ENCODE data around the gene TANC1. TPM values are rescaled to one million over a fixed set of nuclear protein-coding genes. Genes with fewer than 3 reads are reported as not detected.

The TANC1 gene
- polyA plus RNA-seq, 1 donor (not counting 4 experiments of a cell fraction or from before 2014, with no cell fraction given), result 33.5 TPM

- Histone ChIP-seq H3K4me3 (ENCODE audit: control insufficient read depth in 2 of 3, extremely low read depth in 1 of 3, insufficient read depth in 2 of 3, low read depth in 1 of 3, low read length in 3 of 3) (peak overlapping the region; percentile 79 to 97 (median 95)), H3K9me3 (ENCODE audit: control insufficient read depth, low read depth, low read length) (no peaks in the 10 kb centered on the region), H3K4me2 (ENCODE audit: control insufficient read depth, extremely low read depth, insufficient read depth, low read depth, low read length) (peak overlapping the region; percentile 88), H4K20me1 (ENCODE audit: control insufficient read depth, extremely low read depth, insufficient read depth, low read length) (peaks cover 22% of the 10 kb centered on the region), H3K27me3 (ENCODE audit: control insufficient read depth, extremely low read depth, insufficient read depth, low read length) (no peaks in the 10 kb centered on the region), H3K79me2 (ENCODE audit: control insufficient read depth, insufficient read depth, low read length) (peaks cover 66% of the 10 kb centered on the region), H3K9me1 (ENCODE audit: control insufficient read depth, extremely low read depth, insufficient read depth, low read length) (no peaks in the 10 kb centered on the region), H3K9ac (ENCODE audit: control insufficient read depth, extremely low read depth, insufficient read depth, low read length) (peak overlapping the region; percentile 91), H3K36me3 (ENCODE audit: control insufficient read depth in 2 of 2, extremely low read depth in 1 of 2, insufficient read depth in 2 of 2, low read length in 2 of 2) (peaks cover 0 to 2% of the 10 kb centered on the region in 2 experiments), H2AFZ (ENCODE audit: control insufficient read depth, low read length) (peak overlapping the region; percentile 79), H3K27ac (ENCODE audit: control insufficient read depth, insufficient read depth, low read length) (peak overlapping the region; percentile 87), H3K4me1 (ENCODE audit: control insufficient read depth, extremely low read depth, insufficient read depth, low read length) (peaks cover 50% of the 10 kb centered on the region)
- DNase-seq (ENCODE audit: low read depth, low spot score) (no peak), FAIRE-seq (peak; percentile 72)
- dilution Hi-C loops (cut with MboI; ENCODE audit: extremely low pct_ligation_motif_present, low sequenced_read_pairs), result no loop called here
- TF ChIP-seq EZH2 (IDR thresholded peaks at IDR 0.05; ENCODE audit: low read length) (no peak), CTCF (optimal IDR thresholded peaks at IDR 0.05 in 1 of 3, IDR thresholded peaks at IDR 0.05 in 1 of 3, conservative IDR thresholded peaks at IDR 0.05 in 1 of 3; ENCODE audit: extremely low read depth in 1 of 3, insufficient read depth in 2 of 3, low read length in 3 of 3) (no peak)
These were observed 1.9 kb downstream of the TANC1 start for GRCh38 chr2:158970241-158970751.

GRCh38 chr2:158973116-158973956 lies 4.9 kb downstream of the TANC1 start:
- H3K4me3 ChIP-seq (ENCODE audit: control insufficient read depth in 2 of 3, extremely low read depth in 1 of 3, insufficient read depth in 2 of 3, low read depth in 1 of 3, low read length in 3 of 3), result peak overlapping the region in 2 of 3 experiments; percentile 27 to 44
- DNase-seq (ENCODE audit: low read depth, low spot score) (peak; percentile 85), FAIRE-seq (peak; percentile 99)
- H3K9me1 ChIP-seq (ENCODE audit: control insufficient read depth, extremely low read depth, insufficient read depth, low read length), result no peaks in the 10 kb centered on the region
- H3K27me3 ChIP-seq (ENCODE audit: control insufficient read depth, extremely low read depth, insufficient read depth, low read length), result no peaks in the 10 kb centered on the region
- peaks cover 52% of the 10 kb centered on the region for H3K4me1 ChIP-seq (ENCODE audit: control insufficient read depth, extremely low read depth, insufficient read depth, low read length)
- dilution Hi-C loops (cut with MboI; ENCODE audit: extremely low pct_ligation_motif_present, low sequenced_read_pairs), result no loop called here
- H3K27ac ChIP-seq (ENCODE audit: control insufficient read depth, insufficient read depth, low read length), result peak overlapping the region; percentile 76
- H3K9ac ChIP-seq (ENCODE audit: control insufficient read depth, extremely low read depth, insufficient read depth, low read length), result peak overlapping the region; percentile 57
- peak overlapping the region; percentile 80 for H3K4me2 ChIP-seq (ENCODE audit: control insufficient read depth, extremely low read depth, insufficient read depth, low read depth, low read length)
- H4K20me1 ChIP-seq (ENCODE audit: control insufficient read depth, extremely low read depth, insufficient read depth, low read length), result peaks cover 24% of the 10 kb centered on the region
- peaks cover 0 to 2% of the 10 kb centered on the region in 2 experiments for H3K36me3 ChIP-seq (ENCODE audit: control insufficient read depth in 2 of 2, extremely low read depth in 1 of 2, insufficient read depth in 2 of 2, low read length in 2 of 2)
- no peaks in the 10 kb centered on the region for H3K9me3 ChIP-seq (ENCODE audit: control insufficient read depth, low read depth, low read length)
- TF ChIP-seq CTCF (optimal IDR thresholded peaks at IDR 0.05 in 1 of 3, IDR thresholded peaks at IDR 0.05 in 1 of 3, conservative IDR thresholded peaks at IDR 0.05 in 1 of 3; ENCODE audit: extremely low read depth in 1 of 3, insufficient read depth in 2 of 3, low read length in 3 of 3) (no peak), EZH2 (IDR thresholded peaks at IDR 0.05; ENCODE audit: low read length) (no peak)
- peaks cover 96% of the 10 kb centered on the region for H3K79me2 ChIP-seq (ENCODE audit: control insufficient read depth, insufficient read depth, low read length)
- no peak overlapping the region for H2AFZ ChIP-seq (ENCODE audit: control insufficient read depth, low read length)
